ENCODE results near the gene CCDC50. TPM values are rescaled to one million over a fixed set of nuclear protein-coding genes. Genes with fewer than 3 reads are reported as not detected.

The CCDC50 gene
- total RNA-seq, 2 experiments from 2014 or later = 4.8 to 5.3 TPM

Other genes with a start within 250 kb of the CCDC50 start
- gene OSTN, start 130.2 kb upstream of the CCDC50 start, total RNA-seq = not detected
- not detected for gene UTS2B, start 1.1 kb downstream of the CCDC50 start, total RNA-seq
- not detected for gene PYDC2, start 131.8 kb downstream of the CCDC50 start, total RNA-seq

Measured in activated naive CD4-positive, alpha-beta T cell treated with anti-CD3 and anti-CD28 coated beads for 36 hours (primary cell).